ENCODE data around the gene FSTL4.

FSTL4 gene

DNA sequence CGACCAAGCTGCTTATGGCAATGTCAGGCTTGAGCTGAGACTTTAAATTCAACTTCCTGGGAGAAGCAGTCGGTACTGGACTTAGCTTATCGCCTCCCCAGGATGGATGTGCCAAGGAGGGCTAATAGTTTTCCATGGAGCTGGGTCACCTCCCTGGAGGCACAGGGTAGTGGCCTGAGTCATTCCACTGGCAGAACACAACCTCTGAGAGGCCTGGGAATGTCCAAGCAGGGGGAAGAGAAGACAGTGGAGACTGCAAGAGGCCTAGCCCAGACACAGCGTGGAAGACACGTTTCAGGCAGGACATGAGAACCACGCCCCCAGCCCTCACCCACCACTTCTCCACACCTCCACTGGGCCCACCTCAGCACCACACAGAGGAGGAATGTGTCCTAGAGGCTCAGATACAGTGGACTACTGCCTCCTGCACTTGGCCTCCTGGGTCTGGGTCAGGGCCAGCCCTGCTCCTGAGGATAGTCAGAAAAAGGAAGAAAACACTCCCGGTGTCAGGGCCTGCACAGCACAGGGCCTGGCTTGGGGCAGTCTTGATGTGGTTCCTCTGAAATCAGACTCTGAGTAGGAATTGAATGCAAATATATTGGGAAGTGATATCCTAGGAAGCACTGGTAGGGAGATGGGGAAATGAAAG is 171.8 kb downstream of the FSTL4 start:
- Histone ChIP-seq H3K9ac (no peak overlapping the region), H3K4me1 (no peaks in the 10 kb centered on the region), H3K27me3 (no peaks in the 10 kb centered on the region), H3K4me2 (no peak overlapping the region), H3K9me3 (no peaks in the 10 kb centered on the region), H3K36me3 (no peaks in the 10 kb centered on the region), H4K20me1 (no peaks in the 10 kb centered on the region), H3K4me3 (no peak overlapping the region), H3K27ac (no peak overlapping the region)
- TF ChIP-seq Cebpa-rat (IDR thresholded peaks at IDR 0.05), result no peak

DNA sequence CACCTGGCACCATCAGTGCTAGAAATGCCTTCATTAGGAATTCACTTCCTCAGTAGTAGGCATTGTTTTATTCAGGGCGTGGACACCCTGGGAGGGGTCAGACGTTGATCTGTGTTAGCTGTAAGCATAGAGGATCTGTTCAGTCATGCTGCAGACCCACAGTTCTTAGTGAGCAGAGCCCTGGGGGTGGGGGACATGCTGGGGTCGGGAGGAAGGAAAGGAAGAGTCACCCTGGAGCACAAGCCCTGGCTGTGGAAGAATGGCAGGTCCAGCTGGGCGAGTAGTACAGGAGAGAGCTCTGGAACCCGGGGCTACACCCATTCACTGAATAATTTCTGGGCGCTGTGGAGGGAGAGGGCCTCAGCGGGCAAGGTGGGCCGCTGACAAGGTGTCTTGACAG is 172.5 kb downstream of the FSTL4 start:
- H3K4me2 ChIP-seq, result no peak overlapping the region
- H3K36me3 ChIP-seq, result no peaks in the 10 kb centered on the region
- no peak overlapping the region for H3K27ac ChIP-seq
- no peaks in the 10 kb centered on the region for H3K27me3 ChIP-seq
- TF ChIP-seq Cebpa-rat (IDR thresholded peaks at IDR 0.05), result no peak
- no peaks in the 10 kb centered on the region for H4K20me1 ChIP-seq
- H3K9ac ChIP-seq, result no peak overlapping the region
- no peaks in the 10 kb centered on the region for H3K4me1 ChIP-seq
- no peak overlapping the region for H3K4me3 ChIP-seq
- no peaks in the 10 kb centered on the region for H3K9me3 ChIP-seq

DNA sequence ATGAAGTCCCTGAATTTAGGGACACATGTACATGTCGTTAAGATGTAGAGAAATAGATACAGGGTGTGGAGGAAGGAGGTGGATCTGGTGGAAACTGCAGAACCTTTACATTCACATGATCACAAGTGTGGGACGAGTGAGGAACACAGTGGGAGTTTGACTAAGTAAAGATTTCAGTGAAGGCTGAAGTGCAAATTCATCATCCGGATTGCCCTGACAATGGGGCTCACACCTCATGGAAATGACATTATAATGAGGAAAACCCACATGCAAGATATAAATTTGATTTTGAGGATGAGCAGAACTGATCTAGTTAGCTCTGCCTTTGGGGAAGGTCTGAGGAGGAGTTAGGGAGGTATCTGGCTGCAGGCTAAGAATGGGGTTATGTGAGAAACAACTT is 173.9 kb downstream of the FSTL4 start:
- H3K9me3 ChIP-seq, result no peaks in the 10 kb centered on the region
- no peaks in the 10 kb centered on the region for H3K27me3 ChIP-seq
- no peak overlapping the region for H3K4me2 ChIP-seq
- no peaks in the 10 kb centered on the region for H3K4me1 ChIP-seq
- no peaks in the 10 kb centered on the region for H3K36me3 ChIP-seq
- H3K27ac ChIP-seq, result no peak overlapping the region
- H3K9ac ChIP-seq, result no peak overlapping the region
- TF ChIP-seq Cebpa-rat (IDR thresholded peaks at IDR 0.05), result no peak
- H4K20me1 ChIP-seq, result no peaks in the 10 kb centered on the region
- H3K4me3 ChIP-seq, result no peak overlapping the region

DNA sequence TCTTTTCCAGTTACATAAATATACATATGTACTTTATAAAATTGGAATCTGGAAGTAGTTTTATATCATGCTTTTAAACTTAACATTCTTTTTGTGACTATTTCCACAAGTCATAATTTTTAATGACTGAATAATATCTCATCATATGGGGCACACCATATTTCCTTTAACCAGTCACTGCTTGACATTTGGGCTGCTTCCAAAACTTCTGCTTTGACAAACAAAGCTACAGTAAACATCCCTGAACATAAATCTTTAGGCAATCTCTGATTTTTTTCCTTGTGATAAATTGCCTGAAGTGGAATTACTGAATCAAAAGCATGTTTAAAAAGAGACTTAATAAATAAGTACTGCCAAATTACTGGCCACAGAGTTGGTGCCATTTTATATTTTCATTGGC is 178.0 kb downstream of the FSTL4 start:
- Histone ChIP-seq H4K20me1 (no peaks in the 10 kb centered on the region), H3K27ac (no peak overlapping the region), H3K36me3 (no peaks in the 10 kb centered on the region), H3K4me2 (no peak overlapping the region), H3K9me3 (no peaks in the 10 kb centered on the region), H3K27me3 (no peaks in the 10 kb centered on the region), H3K9ac (no peak overlapping the region), H3K4me1 (no peaks in the 10 kb centered on the region), H3K4me3 (no peak overlapping the region)
- no peak for TF ChIP-seq Cebpa-rat (IDR thresholded peaks at IDR 0.05)

DNA sequence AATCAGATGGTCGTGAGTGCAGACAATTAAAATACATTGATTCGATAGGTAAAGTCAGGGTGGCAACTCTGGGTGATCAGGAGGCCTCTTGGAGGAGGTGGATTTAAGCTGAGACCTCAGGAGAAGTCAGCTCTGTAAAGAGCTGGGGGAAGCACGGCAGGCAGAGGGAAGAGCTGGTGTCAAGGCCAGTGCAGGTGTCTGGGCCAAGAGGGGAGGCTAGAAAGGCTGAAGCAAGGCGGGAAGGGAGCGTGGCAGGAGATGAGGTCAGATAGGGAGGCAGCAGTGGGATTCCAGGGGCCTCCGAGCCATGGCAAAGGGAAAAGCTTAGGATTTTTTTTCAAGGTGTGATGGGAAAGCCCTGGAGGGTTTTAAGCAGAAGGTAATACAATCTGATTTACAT is 178.7 kb downstream of the FSTL4 start:
- Histone ChIP-seq H3K36me3 (no peaks in the 10 kb centered on the region), H3K9ac (no peak overlapping the region), H3K9me3 (no peaks in the 10 kb centered on the region), H3K4me1 (no peaks in the 10 kb centered on the region), H3K27me3 (no peaks in the 10 kb centered on the region), H3K27ac (no peak overlapping the region), H3K4me2 (no peak overlapping the region), H4K20me1 (no peaks in the 10 kb centered on the region), H3K4me3 (no peak overlapping the region)
- no peak for TF ChIP-seq Cebpa-rat (IDR thresholded peaks at IDR 0.05)

DNA sequence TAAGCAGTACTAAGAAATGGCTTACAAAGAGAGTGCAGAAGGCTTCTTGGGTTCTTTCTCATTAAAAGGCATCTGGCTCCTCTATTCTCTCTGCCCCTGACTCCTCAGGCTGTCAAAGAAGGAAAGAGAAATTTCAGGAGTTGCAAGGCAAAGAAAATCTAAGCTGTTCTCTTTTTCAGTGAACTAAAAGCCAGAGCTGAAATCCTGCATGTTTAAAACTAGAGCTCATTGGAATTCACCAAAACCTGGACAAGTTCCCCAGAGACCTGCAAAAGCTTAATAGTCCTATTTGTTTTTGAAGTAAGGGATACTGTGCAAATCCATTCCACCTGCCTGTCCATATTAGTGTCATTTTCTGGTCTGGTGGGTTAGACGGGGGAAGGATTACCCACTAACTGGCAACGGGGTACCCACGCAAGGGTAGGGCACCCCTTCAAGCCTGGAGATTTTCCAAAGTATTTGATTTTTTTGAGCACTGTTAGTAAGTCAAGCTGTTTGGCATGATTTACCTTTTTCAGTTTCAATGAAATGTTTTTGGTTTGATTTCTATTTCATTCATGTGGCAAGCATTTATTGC is 179.3 kb downstream of the FSTL4 start:
- Histone ChIP-seq H3K4me3 (no peak overlapping the region), H3K36me3 (no peaks in the 10 kb centered on the region), H3K27me3 (no peaks in the 10 kb centered on the region), H3K9ac (no peak overlapping the region), H3K4me2 (no peak overlapping the region), H3K9me3 (no peaks in the 10 kb centered on the region), H3K4me1 (no peaks in the 10 kb centered on the region), H3K27ac (no peak overlapping the region), H4K20me1 (no peaks in the 10 kb centered on the region)
- no peak for TF ChIP-seq Cebpa-rat (IDR thresholded peaks at IDR 0.05)

DNA sequence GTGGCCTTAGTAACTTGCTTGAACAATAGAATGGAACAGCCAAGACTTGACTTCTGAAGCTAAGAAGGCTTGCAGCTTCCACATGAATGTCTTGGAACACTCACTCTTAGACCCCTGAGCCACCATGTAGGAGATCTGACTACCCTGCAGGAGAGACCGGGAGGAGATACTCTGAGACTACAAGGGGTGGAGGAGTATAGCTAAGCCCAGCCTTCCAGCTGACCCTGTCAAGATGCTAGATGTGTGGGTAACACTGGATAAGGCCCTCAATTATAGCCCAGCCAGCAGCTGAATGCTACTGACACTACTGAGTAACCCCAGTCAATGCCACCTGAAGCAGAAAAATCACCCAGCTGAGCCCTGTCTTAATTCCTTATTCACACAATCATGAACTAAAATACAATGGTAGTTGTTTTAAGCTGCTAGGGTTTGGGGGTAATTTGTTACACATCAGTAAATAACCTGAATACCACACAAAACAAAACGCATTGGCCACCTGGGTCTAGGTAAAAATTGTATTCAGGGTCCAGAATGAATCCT is 180.9 kb downstream of the FSTL4 start:
- no peaks in the 10 kb centered on the region for H3K27me3 ChIP-seq
- no peaks in the 10 kb centered on the region for H3K36me3 ChIP-seq
- H3K27ac ChIP-seq, result no peak overlapping the region
- H4K20me1 ChIP-seq, result no peaks in the 10 kb centered on the region
- H3K4me1 ChIP-seq, result no peaks in the 10 kb centered on the region
- H3K9me3 ChIP-seq, result no peaks in the 10 kb centered on the region
- H3K9ac ChIP-seq, result no peak overlapping the region
- no peak for TF ChIP-seq Cebpa-rat (IDR thresholded peaks at IDR 0.05)
- no peak overlapping the region for H3K4me3 ChIP-seq
- H3K4me2 ChIP-seq, result no peak overlapping the region

DNA sequence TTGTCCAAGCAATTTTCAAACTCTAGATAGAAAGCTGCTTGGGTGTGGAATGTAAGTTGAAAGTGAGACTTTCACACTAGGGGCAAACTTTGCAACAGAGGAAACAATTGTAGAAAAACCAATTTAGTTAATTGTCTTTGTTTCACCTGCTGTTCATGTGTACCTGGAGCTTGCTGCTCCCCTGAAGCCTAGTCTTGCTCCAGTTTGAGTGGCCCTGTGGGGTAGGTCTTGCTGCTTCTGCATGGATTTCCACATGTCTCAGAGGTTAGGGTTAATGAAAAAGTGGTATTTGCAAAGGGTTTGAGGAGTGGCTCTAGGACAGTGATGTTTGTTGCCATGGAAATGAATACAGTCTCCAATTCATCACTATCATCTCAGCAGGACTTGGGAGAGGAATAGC is 182.2 kb downstream of the FSTL4 start:
- no peak overlapping the region for H3K27ac ChIP-seq
- no peaks in the 10 kb centered on the region for H3K36me3 ChIP-seq
- no peak overlapping the region for H3K4me2 ChIP-seq
- TF ChIP-seq Cebpa-rat (IDR thresholded peaks at IDR 0.05), result no peak
- no peak overlapping the region for H3K4me3 ChIP-seq
- no peaks in the 10 kb centered on the region for H3K9me3 ChIP-seq
- H3K4me1 ChIP-seq, result no peaks in the 10 kb centered on the region
- H3K9ac ChIP-seq, result no peak overlapping the region
- H3K27me3 ChIP-seq, result no peaks in the 10 kb centered on the region
- no peaks in the 10 kb centered on the region for H4K20me1 ChIP-seq

DNA sequence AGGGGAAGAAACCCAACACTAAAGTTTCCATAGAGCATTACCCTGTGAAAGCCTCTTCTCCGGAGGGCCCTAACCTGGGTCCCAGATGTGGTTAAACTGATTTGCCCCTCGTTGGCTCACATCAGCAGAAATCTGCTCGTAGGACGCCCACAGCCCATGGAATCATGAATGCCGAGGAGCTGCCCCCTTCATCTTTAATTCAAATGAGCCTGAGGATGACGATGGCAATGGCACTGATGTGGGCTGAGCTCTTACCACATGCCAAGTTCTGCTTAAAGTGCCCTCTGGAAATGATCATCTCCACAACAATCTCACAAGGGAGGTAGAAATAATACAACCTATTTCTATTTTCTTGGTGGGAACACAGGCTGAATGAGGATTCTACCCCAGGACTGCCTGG is 183.3 kb downstream of the FSTL4 start:
- H3K27me3 ChIP-seq, result no peaks in the 10 kb centered on the region
- no peaks in the 10 kb centered on the region for H3K9me3 ChIP-seq
- H3K4me1 ChIP-seq, result peaks cover 6% of the 10 kb centered on the region
- no peak overlapping the region for H3K27ac ChIP-seq
- no peak overlapping the region for H3K4me2 ChIP-seq
- no peak overlapping the region for H3K9ac ChIP-seq
- no peak overlapping the region for H3K4me3 ChIP-seq
- no peaks in the 10 kb centered on the region for H3K36me3 ChIP-seq
- H4K20me1 ChIP-seq, result no peaks in the 10 kb centered on the region
- no peak for TF ChIP-seq Cebpa-rat (IDR thresholded peaks at IDR 0.05)

DNA sequence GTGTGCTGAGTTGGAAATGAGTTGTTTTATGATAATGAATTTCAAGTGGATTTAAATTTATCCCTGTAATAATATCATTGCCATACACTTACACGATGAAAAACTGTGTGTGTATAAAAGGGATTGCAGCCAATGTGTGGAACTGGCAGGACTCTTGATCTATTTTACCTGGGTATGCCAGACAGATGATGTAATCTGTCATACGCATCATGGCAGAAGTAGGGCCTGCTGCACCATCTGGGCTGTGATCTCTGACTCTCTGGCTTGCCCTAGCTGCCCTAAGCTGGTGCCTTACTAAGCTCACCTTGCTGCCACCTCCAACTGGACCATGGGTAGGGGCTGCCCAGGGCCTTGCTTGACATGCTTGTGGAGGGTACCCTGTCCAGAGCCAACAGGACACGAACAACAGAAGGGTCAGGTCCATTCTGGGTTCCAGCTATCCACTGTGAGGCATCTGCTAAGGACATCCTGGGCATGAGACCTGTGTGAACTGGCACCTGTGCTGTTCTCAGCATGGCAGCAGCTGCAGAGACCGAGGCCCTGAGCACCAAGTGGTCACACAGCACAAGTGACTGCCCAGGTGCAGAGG is 184.2 kb downstream of the FSTL4 start:
- no peaks in the 10 kb centered on the region for H4K20me1 ChIP-seq
- no peaks in the 10 kb centered on the region for H3K9me3 ChIP-seq
- H3K36me3 ChIP-seq, result no peaks in the 10 kb centered on the region
- H3K4me1 ChIP-seq, result peaks cover 15% of the 10 kb centered on the region
- H3K4me3 ChIP-seq, result no peak overlapping the region
- TF ChIP-seq Cebpa-rat (IDR thresholded peaks at IDR 0.05), result no peak
- no peak overlapping the region for H3K4me2 ChIP-seq
- H3K9ac ChIP-seq, result no peak overlapping the region
- no peaks in the 10 kb centered on the region for H3K27me3 ChIP-seq
- H3K27ac ChIP-seq, result no peak overlapping the region
